ENCODE data around the gene DNAH12. TPM values are rescaled to one million over a fixed set of nuclear protein-coding genes. Genes with fewer than 3 reads are reported as not detected.

The DNAH12 gene
- polyA plus RNA-seq, 1 of the 3 experiments (the other 2 are of a cell fraction): 0.03 TPM

DNA sequence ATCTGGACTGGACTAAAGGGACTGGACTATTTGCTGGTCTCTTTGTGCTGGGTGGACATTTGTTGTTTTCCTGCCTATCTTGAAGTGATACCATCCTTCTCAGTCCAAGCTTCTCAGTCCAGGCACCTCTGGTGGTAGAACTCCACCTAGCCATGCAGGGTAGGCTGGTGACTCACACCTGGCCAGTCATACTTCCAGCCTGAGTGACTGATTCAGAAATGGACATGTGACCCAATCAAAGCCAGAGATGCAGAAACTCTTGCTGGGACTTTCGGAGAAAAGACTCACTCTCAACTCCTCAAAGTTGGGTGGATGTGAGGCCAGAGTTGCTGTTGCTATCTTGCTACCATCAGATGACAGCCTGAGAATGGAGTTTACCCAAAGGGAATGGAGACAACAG lies 246.1 kb downstream of the DNAH12 start (continued):
- TF ChIP-seq, protein P1, sequence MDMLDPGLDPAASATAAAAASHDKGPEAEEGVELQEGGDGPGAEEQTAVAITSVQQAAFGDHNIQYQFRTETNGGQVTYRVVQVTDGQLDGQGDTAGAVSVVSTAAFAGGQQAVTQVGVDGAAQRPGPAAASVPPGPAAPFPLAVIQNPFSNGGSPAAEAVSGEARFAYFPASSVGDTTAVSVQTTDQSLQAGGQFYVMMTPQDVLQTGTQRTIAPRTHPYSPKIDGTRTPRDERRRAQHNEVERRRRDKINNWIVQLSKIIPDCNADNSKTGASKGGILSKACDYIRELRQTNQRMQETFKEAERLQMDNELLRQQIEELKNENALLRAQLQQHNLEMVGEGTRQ (IDR thresholded peaks at IDR 0.05; ENCODE audit: borderline replicate concordance, low read depth, low read length): no peak

DNA sequence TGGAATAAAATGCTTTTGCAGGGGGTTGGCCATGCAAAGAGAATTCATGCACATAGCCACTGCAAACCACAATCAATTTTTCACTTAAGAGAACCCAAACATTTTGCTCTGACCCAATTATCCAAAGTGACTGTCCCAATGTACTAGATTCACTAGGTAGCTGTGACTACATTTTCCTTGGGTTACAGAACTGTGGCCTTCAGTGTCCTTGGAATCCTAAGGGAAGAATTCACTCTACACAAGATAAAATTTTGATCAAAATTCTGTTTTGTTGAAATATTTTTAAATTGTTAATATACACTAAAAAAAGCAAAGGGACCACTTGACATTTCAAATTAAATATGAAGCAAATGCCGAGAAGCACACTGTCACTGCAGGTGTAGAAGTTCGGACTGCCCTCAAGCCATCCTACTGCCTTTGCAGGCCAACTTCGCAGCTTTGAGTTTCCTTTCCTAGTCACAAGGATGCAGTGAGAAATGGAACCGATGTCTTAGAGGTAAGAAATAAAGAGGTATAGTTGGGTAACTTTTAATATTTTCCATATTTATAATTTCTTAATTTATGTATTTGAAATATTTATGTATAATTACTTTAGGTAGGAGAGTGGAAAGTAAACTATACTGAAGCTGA lies 251.1 kb downstream of the DNAH12 start:
- H3K4me2 ChIP-seq: no peak overlapping the region
- ChIA-PET POLR2A (no interaction called here), CTCF (no interaction called here)
- no peaks in the 10 kb centered on the region for H3K9me3 ChIP-seq
- no peaks in the 10 kb centered on the region for H4K20me1 ChIP-seq (ENCODE audit: insufficient read depth)
- DNase-seq: no peak
- H3F3A ChIP-seq (replicated peaks; ENCODE audit: insufficient read depth): no peaks in the 10 kb centered on the region
- H3K9ac ChIP-seq: no peak overlapping the region
- TF ChIP-seq, protein P2, sequence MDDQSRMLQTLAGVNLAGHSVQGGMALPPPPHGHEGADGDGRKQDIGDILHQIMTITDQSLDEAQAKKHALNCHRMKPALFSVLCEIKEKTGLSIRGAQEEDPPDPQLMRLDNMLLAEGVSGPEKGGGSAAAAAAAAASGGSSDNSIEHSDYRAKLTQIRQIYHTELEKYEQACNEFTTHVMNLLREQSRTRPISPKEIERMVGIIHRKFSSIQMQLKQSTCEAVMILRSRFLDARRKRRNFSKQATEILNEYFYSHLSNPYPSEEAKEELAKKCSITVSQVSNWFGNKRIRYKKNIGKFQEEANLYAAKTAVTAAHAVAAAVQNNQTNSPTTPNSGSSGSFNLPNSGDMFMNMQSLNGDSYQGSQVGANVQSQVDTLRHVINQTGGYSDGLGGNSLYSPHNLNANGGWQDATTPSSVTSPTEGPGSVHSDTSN (IDR thresholded peaks at IDR 0.05): no peak
- TF ChIP-seq IRF3 (IDR thresholded peaks at IDR 0.05; ENCODE audit: low read depth, low read length): no peak
- no peak for TF ChIP-seq SIN3A (IDR thresholded peaks at IDR 0.05; ENCODE audit: borderline replicate concordance, low read depth, low read length)
- TF ChIP-seq CHD2 (IDR thresholded peaks at IDR 0.05; ENCODE audit: low read length, partially characterized antibody): no peak
- TF ChIP-seq, protein P3, sequence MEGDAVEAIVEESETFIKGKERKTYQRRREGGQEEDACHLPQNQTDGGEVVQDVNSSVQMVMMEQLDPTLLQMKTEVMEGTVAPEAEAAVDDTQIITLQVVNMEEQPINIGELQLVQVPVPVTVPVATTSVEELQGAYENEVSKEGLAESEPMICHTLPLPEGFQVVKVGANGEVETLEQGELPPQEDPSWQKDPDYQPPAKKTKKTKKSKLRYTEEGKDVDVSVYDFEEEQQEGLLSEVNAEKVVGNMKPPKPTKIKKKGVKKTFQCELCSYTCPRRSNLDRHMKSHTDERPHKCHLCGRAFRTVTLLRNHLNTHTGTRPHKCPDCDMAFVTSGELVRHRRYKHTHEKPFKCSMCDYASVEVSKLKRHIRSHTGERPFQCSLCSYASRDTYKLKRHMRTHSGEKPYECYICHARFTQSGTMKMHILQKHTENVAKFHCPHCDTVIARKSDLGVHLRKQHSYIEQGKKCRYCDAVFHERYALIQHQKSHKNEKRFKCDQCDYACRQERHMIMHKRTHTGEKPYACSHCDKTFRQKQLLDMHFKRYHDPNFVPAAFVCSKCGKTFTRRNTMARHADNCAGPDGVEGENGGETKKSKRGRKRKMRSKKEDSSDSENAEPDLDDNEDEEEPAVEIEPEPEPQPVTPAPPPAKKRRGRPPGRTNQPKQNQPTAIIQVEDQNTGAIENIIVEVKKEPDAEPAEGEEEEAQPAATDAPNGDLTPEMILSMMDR (IDR thresholded peaks at IDR 0.05): no peak
- no peak for TF ChIP-seq POLR2AphosphoS5 (IDR thresholded peaks at IDR 0.05; ENCODE audit: low read depth, low read length)
- TF ChIP-seq MEF2A (IDR thresholded peaks at IDR 0.05; ENCODE audit: borderline replicate concordance, low read depth): no peak
- TF ChIP-seq SMC3 (IDR thresholded peaks at IDR 0.05; ENCODE audit: low read depth, low read length): no peak
- no peak for TF ChIP-seq RAD21 (IDR thresholded peaks at IDR 0.05; ENCODE audit: low read length)
- TF ChIP-seq, protein P4, sequence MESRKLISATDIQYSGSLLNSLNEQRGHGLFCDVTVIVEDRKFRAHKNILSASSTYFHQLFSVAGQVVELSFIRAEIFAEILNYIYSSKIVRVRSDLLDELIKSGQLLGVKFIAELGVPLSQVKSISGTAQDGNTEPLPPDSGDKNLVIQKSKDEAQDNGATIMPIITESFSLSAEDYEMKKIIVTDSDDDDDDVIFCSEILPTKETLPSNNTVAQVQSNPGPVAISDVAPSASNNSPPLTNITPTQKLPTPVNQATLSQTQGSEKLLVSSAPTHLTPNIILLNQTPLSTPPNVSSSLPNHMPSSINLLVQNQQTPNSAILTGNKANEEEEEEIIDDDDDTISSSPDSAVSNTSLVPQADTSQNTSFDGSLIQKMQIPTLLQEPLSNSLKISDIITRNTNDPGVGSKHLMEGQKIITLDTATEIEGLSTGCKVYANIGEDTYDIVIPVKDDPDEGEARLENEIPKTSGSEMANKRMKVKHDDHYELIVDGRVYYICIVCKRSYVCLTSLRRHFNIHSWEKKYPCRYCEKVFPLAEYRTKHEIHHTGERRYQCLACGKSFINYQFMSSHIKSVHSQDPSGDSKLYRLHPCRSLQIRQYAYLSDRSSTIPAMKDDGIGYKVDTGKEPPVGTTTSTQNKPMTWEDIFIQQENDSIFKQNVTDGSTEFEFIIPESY (IDR thresholded peaks at IDR 0.05; ENCODE audit: borderline replicate concordance, low read depth): no peak
- no peak for TF ChIP-seq TEAD4 (IDR thresholded peaks at IDR 0.05; ENCODE audit: borderline replicate concordance, insufficient read depth)
- TF ChIP-seq USF1 (IDR thresholded peaks at IDR 0.05; ENCODE audit: borderline replicate concordance, low read depth): no peak
- TF ChIP-seq NRF1 (IDR thresholded peaks at IDR 0.05; ENCODE audit: low read depth, low read length): no peak
- no peak for TF ChIP-seq RFX5 (IDR thresholded peaks at IDR 0.05; ENCODE audit: low read length)
- TF ChIP-seq, protein P1 (IDR thresholded peaks at IDR 0.05; ENCODE audit: borderline replicate concordance, low read depth, low read length): no peak
- TF ChIP-seq EZH2phosphoT487 (IDR thresholded peaks at IDR 0.05; ENCODE audit: borderline replicate concordance, low read depth): no peak
- no peak for TF ChIP-seq GABPA (IDR thresholded peaks at IDR 0.05; ENCODE audit: low read depth)
- TF ChIP-seq JUND (IDR thresholded peaks at IDR 0.05): no peak
- no peak for TF ChIP-seq MXI1 (IDR thresholded peaks at IDR 0.05; ENCODE audit: low read depth, low read length)
- H3K27ac ChIP-seq (ENCODE audit: low read depth in 2 of 2, low read length in 1 of 2): no peak overlapping the region
- H3K9me2 ChIP-seq: no peaks in the 10 kb centered on the region
- peaks cover 0 to 3% of the 10 kb centered on the region in 2 experiments; a peak in 2 of 4 replicates for H3K4me1 ChIP-seq (ENCODE audit: control insufficient read depth in 1 of 2, insufficient read depth in 2 of 2, low read depth in 1 of 2, low read length in 1 of 2)
- H3K79me2 ChIP-seq (ENCODE audit: insufficient read depth): no peaks in the 10 kb centered on the region
- no peaks in the 10 kb centered on the region for H3K27me3 ChIP-seq (ENCODE audit: insufficient read depth)
- no peak overlapping the region for H3K4me3 ChIP-seq (ENCODE audit: low read depth in 2 of 2, low read length in 1 of 2)
- 79% methylated on average over 4 of the region's 4 CpGs for WGBS (ENCODE audit: low lambda C conversion rate)
- H3K36me3 ChIP-seq (replicated peaks in 1 of 2; ENCODE audit: control insufficient read depth in 1 of 2, insufficient read depth in 2 of 2, low read length in 1 of 2): no peaks in the 10 kb centered on the region
- H2AFZ ChIP-seq (ENCODE audit: low read depth): no peak overlapping the region
